ENCODE data around the gene SLC13A4. TPM values are rescaled to one million over a fixed set of nuclear protein-coding genes. Genes with fewer than 3 reads are reported as not detected.

Gene SLC13A4
- total RNA-seq, 1 donor from 2014 or later, result 0.27 TPM

DNA sequence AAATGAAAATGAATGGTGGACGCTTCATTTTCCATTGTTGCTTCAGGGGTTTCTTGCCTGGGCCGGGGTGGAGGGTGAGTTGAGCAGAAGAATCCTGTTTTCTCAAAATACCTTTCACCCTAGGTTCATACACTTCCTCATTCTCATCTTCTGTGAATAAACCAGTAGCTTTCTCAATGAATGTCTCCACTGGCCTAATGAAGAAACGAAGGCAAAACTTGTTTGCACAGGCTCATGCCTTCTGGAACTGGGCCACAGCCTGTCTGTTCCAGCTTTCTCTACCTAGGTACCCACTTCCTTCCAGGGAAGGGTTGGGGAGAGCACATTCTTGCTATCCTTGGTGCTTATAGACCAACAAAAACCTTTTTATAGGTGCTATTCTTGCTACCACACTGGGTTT, 44.4 kb downstream of the SLC13A4 start:
- peaks cover 12% of the 10 kb centered on the region for H3K4me1 ChIP-seq
- no peak for TF ChIP-seq CTCF (IDR thresholded peaks at IDR 0.05)
- DNase-seq (no peak), ATAC-seq (no peak)
- no peak overlapping the region for H3K27ac ChIP-seq
- intact Hi-C loops (cut with DNase I), result no loop called here
- peaks cover 10% of the 10 kb centered on the region for H3K36me3 ChIP-seq
- no peak overlapping the region for H3K4me3 ChIP-seq
- H3K9me3 ChIP-seq, result no peaks in the 10 kb centered on the region
- no peaks in the 10 kb centered on the region for H3K27me3 ChIP-seq (ENCODE audit: low read depth)

GRCh38 chr7:135682191-135682590, 45.8 kb downstream of the SLC13A4 start:
- Histone ChIP-seq H3K9me3 (no peaks in the 10 kb centered on the region), H3K36me3 (peaks cover 10% of the 10 kb centered on the region), H3K4me3 (no peak overlapping the region), H3K27me3 (ENCODE audit: low read depth) (no peaks in the 10 kb centered on the region), H3K4me1 (peaks cover 24% of the 10 kb centered on the region), H3K27ac (peak overlapping the region; percentile 1)
- ATAC-seq (peak in 1 of 2 donors; percentile 6), DNase-seq (no peak)
- intact Hi-C loops (cut with DNase I), result no loop called here
- TF ChIP-seq CTCF (IDR thresholded peaks at IDR 0.05), result no peak

- DNase-seq, result no peak
- no peak for TF ChIP-seq CTCF (IDR thresholded peaks at IDR 0.05)
- Histone ChIP-seq H3K27me3 (ENCODE audit: low read depth) (no peaks in the 10 kb centered on the region), H3K4me1 (peaks cover 24% of the 10 kb centered on the region), H3K36me3 (peaks cover 10% of the 10 kb centered on the region), H3K9me3 (no peaks in the 10 kb centered on the region), H3K27ac (peak overlapping the region; percentile 1), H3K4me3 (no peak overlapping the region)
- intact Hi-C loops (cut with DNase I), result no loop called here
- ATAC-seq, result peak; percentile 64 to 76
Observed at GRCh38 chr7:135681762-135682161, 46.2 kb downstream of the SLC13A4 start.

DNA sequence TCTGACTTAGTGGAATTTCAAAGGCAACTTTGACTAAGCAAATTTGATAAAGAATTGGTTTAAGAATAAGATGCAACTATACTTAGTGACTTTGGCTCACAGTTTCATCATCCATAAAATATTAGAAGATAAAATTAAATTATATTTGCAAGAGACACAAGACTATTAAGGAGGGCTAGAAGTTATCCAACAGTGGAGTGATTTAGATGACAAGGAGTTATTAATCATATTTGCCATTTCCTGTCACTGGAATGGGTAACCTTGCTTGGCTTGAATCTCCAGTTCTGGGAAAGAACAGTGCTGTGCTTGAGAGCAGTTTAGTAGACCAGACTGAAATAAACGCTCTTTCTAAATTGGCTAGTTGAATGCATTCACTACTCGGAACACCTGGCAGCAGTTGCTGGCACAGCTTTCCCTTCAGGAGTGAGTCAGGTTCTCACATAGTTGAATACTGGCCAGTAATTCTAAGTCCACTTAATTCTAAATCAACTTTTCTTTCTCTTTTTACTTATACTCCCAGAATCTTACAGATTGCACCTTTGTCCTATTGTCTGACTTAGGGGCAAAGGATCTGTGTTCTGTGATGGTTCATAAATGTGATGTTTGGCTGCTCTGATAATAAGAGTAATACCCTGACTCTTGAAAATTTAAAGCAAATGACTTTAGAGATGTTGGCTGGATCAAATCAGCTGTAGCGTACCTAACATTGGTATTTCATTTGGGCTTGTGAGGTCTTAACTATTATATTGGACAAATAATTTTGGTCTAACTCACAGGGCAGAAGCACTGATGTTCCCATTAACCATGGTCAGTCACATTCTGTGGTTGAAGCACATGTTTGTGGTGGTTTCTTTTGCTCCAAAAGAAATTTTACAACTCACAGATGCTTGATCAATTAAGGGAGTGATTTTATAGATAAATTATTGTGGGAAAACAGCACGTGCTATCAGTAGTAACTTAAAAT, 49.1 kb downstream of the SLC13A4 start:
- Histone ChIP-seq H3K36me3 (peaks cover 27% of the 10 kb centered on the region), H3K4me1 (peaks cover 22% of the 10 kb centered on the region), H3K27ac (no peak overlapping the region), H3K27me3 (ENCODE audit: low read depth) (no peaks in the 10 kb centered on the region), H3K9me3 (no peaks in the 10 kb centered on the region), H3K4me3 (no peak overlapping the region)
- intact Hi-C loops (cut with DNase I), result no loop called here
- TF ChIP-seq CTCF (IDR thresholded peaks at IDR 0.05), result no peak
- peak; percentile 70 for DNase-seq
- peak; percentile 81 to 93 for ATAC-seq

- no peak overlapping the region for H3K4me3 ChIP-seq
- ATAC-seq, result no peak
- DNase-seq, result no peak
- peaks cover 29% of the 10 kb centered on the region for H3K36me3 ChIP-seq
- no peaks in the 10 kb centered on the region for H3K27me3 ChIP-seq (ENCODE audit: low read depth)
- peaks cover 28% of the 10 kb centered on the region for H3K4me1 ChIP-seq
- no peak for TF ChIP-seq CTCF (IDR thresholded peaks at IDR 0.05)
- H3K27ac ChIP-seq, result no peak overlapping the region
- intact Hi-C loops (cut with DNase I), result no loop called here
- H3K9me3 ChIP-seq, result no peaks in the 10 kb centered on the region
Observed at GRCh38 chr7:135673360-135673706, 54.7 kb downstream of the SLC13A4 start.
